HFF-Myc (cell line): ENCODE results near the gene CMTR2.

ENCODE experiments used
- DNase-seq: peaks from one replicate; pipeline ENCODE4 v3.0.0-alpha.2; 2011; ENCODE audit warnings: low read depth; ENCODE audit errors: extremely low read depth
- H3K4me3 ChIP-seq: replicated peaks from 2 replicates; pipeline ENCODE4 v1.5.1; 2011; ENCODE audit warnings: low read depth, mild to moderate bottlenecking, control low read depth, low read length
- CTCF ChIP-seq: IDR thresholded peaks from 2 replicates; pipeline ENCODE4 v1.5.1; 2012; ENCODE audit warnings: mild to moderate bottlenecking, low read depth, low read length, control low read depth; ENCODE audit errors: missing control alignments

The CMTR2 gene

GRCh38 chr16:71259086-71259485, 30.1 kb downstream of the CMTR2 start:
- no peak overlapping the region for H3K4me3 ChIP-seq
- TF ChIP-seq CTCF, result no peak
- no peak for DNase-seq

- no peak for DNase-seq
- H3K4me3 ChIP-seq, result no peak overlapping the region
- no peak for TF ChIP-seq CTCF
Measured at GRCh38 chr16:71258372-71258771, 30.8 kb downstream of the CMTR2 start.

GRCh38 chr16:71257768-71258167, 31.4 kb downstream of the CMTR2 start:
- no peak for TF ChIP-seq CTCF
- H3K4me3 ChIP-seq, result no peak overlapping the region
- no peak for DNase-seq

- no peak overlapping the region for H3K4me3 ChIP-seq
- TF ChIP-seq CTCF, result no peak
- DNase-seq, result no peak
Measured at GRCh38 chr16:71255721-71256120, 33.5 kb downstream of the CMTR2 start.

GRCh38 chr16:71254832-71255525, 34.2 kb downstream of the CMTR2 start:
- DNase-seq, result no peak
- H3K4me3 ChIP-seq, result no peak overlapping the region
- no peak for TF ChIP-seq CTCF

GRCh38 chr16:71250461-71251235, 38.6 kb downstream of the CMTR2 start:
- DNase-seq, result no peak
- no peak overlapping the region for H3K4me3 ChIP-seq
- TF ChIP-seq CTCF, result no peak
